K562 (cell line): Measurements from ENCODE around the gene CLDN7. TPM values are rescaled to one million over a fixed set of nuclear protein-coding genes. Genes with fewer than 3 reads are reported as not detected.

Experiments used
- CHD2 ChIP-seq: IDR thresholded peaks from 2 replicates; pipeline ENCODE4 v1.6.1; 2011; ENCODE audit warnings: low read depth, low read length
- GATA2 ChIP-seq: sonication (generic); formaldehyde crosslinking; IDR thresholded peaks from 2 replicates; pipeline ENCODE4 v1.4.0; 2020; ENCODE audit warnings: mild to moderate bottlenecking, missing genetic modification reagents
- GATAD2A ChIP-seq: fragments of 450-650 bp; IDR thresholded peaks from 2 replicates; pipeline ENCODE4 v1.6.1; 2017
- NCOA4 ChIP-seq: fragments of 450-650 bp; IDR thresholded peaks from 2 replicates; pipeline ENCODE4 v1.6.1; 2018; ENCODE audit warnings: mild to moderate bottlenecking; ENCODE audit not compliant: partially characterized antibody
- NFIC ChIP-seq: fragments of 450-650 bp; IDR thresholded peaks from 2 replicates; pipeline ENCODE4 v1.6.1; 2017; ENCODE audit warnings: mild to moderate bottlenecking, inconsistent platforms
- SLC30A9 ChIP-seq: fragments of 250-450 bp; sonication (Bioruptor Pico); IDR thresholded peaks from 2 replicates; pipeline ENCODE4 v1.8.0; 2022; ENCODE audit warnings: mild to moderate bottlenecking, moderate library complexity
- TEAD1 ChIP-seq, 2 experiments: fragments of 450-650 bp in 1 of 2; sonication (generic) in 1 of 2; formaldehyde crosslinking; IDR thresholded peaks; 2 replicates each; pipeline versions ENCODE4 v1.4.0 to v1.8.0; 2020 to 2022; ENCODE audit warnings: mild to moderate bottlenecking in 2 of 2, missing genetic modification reagents in 1 of 2
- ZNF253 ChIP-seq: fragments of 250-450 bp; sonication (Bioruptor Pico); conservative IDR thresholded peaks from 2 replicates; pipeline ENCODE4 v1.6.1; 2021; ENCODE audit warnings: mild to moderate bottlenecking
- ZNF274 ChIP-seq: IDR thresholded peaks from 2 replicates; pipeline ENCODE4 v1.6.1; 2011; ENCODE audit warnings: low read depth, mild to moderate bottlenecking, low read length, moderate library complexity, borderline replicate concordance
- ZNF589 ChIP-seq: fragments of 200-800 bp; sonication (Bioruptor generic); IDR thresholded peaks from 2 replicates; pipeline ENCODE4 v1.6.1; 2016; ENCODE audit warnings: low read depth, missing genetic modification characterization, missing compliant biosample characterization
- polyA plus RNA-seq, 8 experiments: library from polyadenylated mRNA; depleted of rRNA in 4 of 8; stranded (reverse) in 5 of 8; unstranded in 3 of 8; fragments of >200 nt; fragmentation: Nextera tagmentation in 2 of 8; fragmentation: Illumina TruSeq in 1 of 8; extraction: Ambion mirVana in 2 of 8; extraction: Trizol in 1 of 8; gene quantifications; 2 replicates each; pipeline versions ENCODE4 v1.2.1 to v1.2.3, GENCODE V29; 2011 to 2014; ENCODE audit warnings: inconsistent platforms in 1 of 8, missing spikeins in 1 of 8
- total RNA-seq, 7 experiments: library from RNA; depleted of rRNA in 6 of 7; stranded (reverse); fragments of >200 nt in 6 of 7; fragmentation: Illumina TruSeq in 2 of 7; extraction: Trizol in 2 of 7; gene quantifications; 2 replicates each; pipeline versions ENCODE4 v1.2.1 to v1.2.3, GENCODE V29; 2011 to 2021; ENCODE audit warnings: low replicate concordance in 1 of 7
- TF ChIP-seq, protein P1 (sequence below): sonication (generic); formaldehyde crosslinking; IDR thresholded peaks from 2 replicates; pipeline ENCODE4 v1.8.0; 2023; ENCODE audit warnings: mild to moderate bottlenecking, missing genetic modification reagents

Gene CLDN7
- total and polyA plus RNA-seq, 9 of the 15 experiments (the other 6 are each of a cell fraction or from before 2014, with no cell fraction given): 2.2 to 14.5 (median 7.6) TPM

DNA sequence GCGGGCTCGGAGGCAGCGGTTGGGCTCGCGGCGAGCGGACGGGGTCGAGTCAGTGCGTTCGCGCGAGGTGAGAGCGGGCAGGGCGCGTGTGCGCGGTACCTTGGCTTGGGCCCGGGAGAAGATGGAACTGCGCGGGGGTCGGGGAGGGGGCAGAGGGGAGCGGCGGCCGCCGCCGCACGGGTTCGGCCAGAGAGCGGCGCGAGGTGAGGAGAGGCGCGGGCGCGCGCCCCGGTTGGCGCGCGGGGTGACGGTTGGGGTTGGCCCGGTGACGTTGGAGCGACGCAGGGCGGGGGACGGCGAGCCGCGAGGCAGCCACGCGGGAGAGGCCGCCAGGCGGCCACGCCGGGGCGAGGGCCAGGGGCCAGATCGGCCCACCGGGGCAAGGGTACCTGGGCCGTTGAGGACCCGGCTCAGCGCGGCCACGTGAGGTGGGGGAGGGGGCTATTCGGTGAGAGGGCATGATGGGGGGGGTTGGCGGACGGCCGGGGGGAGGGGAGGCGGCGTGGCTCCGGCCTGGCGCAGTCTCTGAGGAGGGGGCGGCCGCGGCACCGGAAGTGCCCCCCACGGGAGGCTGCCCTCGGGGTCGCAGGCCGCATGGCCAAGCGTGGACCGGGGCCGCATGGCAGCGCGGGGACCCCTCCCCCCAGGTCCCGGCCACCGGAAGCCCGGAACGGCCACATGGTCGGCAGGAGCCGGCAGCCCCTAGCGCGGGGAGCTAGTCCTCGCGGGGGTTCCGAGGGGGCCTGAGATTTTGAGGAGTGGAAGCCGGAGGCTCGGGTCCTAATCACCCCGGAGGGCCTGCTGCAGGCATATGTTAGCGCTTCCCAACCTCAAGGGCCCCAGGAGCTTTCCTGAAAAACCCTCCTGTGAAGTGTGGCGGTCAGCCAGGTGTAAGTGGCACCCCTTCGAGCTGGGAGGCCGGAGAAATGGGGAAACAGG, 45.7 kb upstream of the CLDN7 start (continued):
- TF ChIP-seq, protein P1, sequence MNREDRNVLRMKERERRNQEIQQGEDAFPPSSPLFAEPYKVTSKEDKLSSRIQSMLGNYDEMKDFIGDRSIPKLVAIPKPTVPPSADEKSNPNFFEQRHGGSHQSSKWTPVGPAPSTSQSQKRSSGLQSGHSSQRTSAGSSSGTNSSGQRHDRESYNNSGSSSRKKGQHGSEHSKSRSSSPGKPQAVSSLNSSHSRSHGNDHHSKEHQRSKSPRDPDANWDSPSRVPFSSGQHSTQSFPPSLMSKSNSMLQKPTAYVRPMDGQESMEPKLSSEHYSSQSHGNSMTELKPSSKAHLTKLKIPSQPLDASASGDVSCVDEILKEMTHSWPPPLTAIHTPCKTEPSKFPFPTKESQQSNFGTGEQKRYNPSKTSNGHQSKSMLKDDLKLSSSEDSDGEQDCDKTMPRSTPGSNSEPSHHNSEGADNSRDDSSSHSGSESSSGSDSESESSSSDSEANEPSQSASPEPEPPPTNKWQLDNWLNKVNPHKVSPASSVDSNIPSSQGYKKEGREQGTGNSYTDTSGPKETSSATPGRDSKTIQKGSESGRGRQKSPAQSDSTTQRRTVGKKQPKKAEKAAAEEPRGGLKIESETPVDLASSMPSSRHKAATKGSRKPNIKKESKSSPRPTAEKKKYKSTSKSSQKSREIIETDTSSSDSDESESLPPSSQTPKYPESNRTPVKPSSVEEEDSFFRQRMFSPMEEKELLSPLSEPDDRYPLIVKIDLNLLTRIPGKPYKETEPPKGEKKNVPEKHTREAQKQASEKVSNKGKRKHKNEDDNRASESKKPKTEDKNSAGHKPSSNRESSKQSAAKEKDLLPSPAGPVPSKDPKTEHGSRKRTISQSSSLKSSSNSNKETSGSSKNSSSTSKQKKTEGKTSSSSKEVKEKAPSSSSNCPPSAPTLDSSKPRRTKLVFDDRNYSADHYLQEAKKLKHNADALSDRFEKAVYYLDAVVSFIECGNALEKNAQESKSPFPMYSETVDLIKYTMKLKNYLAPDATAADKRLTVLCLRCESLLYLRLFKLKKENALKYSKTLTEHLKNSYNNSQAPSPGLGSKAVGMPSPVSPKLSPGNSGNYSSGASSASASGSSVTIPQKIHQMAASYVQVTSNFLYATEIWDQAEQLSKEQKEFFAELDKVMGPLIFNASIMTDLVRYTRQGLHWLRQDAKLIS: peak; percentile 74
- no peak for TF ChIP-seq NCOA4
- no peak for TF ChIP-seq GATAD2A
- no peak for TF ChIP-seq SLC30A9 (CRISPR knock-in tag)
- no peak for TF ChIP-seq ZNF589 (CRISPR knock-in tag)
- TF ChIP-seq ZNF274: no peak
- TF ChIP-seq ZNF253 (CRISPR knock-in tag): no peak
- 0 out of 2 replicates have a peak, but pooled peaks have one; percentile 13 for TF ChIP-seq CHD2
- peak; percentile 27; the same call in 1 of the 2 replicates for TF ChIP-seq NFIC
- TF ChIP-seq TEAD1 (CRISPR knock-in tag; IDR thresholded peaks at IDR 0.05): no peak
- TF ChIP-seq GATA2 (CRISPR knock-in tag): no peak
